ENCODE measurements around the gene INHA. TPM values are rescaled to one million over a fixed set of nuclear protein-coding genes. Genes with fewer than 3 reads are reported as not detected.
A peak's percentile ranks its signal among the peaks of the same experiment; 100 is the strongest.

The INHA gene
- total and polyA plus RNA-seq, 3 donors from 2014 or later = 265 to 371 (median 325) TPM

DNA sequence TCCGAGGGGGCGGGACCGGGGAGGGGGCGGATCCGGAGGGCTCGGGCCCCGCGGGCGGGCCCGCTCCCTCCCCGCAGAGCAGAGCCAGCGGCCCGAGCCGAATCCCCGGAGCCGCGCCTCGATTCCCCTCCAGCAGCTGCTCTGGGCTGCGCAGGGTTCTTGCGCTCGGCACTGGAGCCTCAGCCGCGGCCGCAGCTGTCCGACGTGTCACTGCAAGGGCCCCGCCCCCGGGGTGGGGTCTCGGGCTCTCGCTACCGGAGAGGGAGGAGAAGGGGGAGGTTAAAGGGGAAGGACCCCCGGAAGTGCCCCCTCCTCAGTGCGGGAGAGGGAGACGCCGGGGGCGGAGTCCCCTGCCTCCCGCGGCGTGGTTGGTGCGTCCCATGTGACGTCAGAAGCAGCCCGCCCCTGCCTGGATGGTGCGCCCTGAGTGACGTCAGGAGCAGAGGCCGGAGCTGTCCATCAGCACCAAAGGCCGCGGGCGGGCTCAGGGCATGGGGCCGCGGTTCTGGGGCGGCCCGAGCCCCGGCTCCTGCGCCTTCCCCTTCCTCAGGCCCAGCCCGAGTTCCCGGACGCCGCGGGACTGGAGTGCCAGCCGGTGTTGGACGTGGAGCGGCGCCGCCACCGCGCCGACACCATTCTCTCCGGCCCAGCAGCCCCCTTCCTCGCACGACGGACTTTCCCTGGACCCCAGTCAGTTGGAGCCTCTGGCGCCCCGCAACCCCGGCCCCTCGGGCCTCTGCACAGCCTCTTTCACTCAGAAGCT is 28.3 kb upstream of the INHA start, which contains the start of the genes CHPF and TMEM198:
Gene CHPF (minus strand): TSS at position 214 of the 763 bp plus-strand sequence. CDS start 271 bp downstream, outside the sequence.
Gene TMEM198 (plus strand): TSS at position 433 of the 763 bp plus-strand sequence. CDS start 700 bp downstream, outside the sequence.
- peaks cover 23% of the 10 kb centered on the region for H3K4me1 ChIP-seq
- 0 to 1% methylated on average over 27 to 58 of the region's 75 CpGs for WGBS, 2 donors
- intact Hi-C loops (cut with DNase I; ENCODE audit: low total_unique reads) = loop anchor here (5.0 kb wide), 1 partner anchor 94 kb away; no protein-coding TSS in a partner anchor
- peak; percentile 39 for TF ChIP-seq POLR2A (IDR thresholded peaks at IDR 0.05)
- TF ChIP-seq, protein P1, sequence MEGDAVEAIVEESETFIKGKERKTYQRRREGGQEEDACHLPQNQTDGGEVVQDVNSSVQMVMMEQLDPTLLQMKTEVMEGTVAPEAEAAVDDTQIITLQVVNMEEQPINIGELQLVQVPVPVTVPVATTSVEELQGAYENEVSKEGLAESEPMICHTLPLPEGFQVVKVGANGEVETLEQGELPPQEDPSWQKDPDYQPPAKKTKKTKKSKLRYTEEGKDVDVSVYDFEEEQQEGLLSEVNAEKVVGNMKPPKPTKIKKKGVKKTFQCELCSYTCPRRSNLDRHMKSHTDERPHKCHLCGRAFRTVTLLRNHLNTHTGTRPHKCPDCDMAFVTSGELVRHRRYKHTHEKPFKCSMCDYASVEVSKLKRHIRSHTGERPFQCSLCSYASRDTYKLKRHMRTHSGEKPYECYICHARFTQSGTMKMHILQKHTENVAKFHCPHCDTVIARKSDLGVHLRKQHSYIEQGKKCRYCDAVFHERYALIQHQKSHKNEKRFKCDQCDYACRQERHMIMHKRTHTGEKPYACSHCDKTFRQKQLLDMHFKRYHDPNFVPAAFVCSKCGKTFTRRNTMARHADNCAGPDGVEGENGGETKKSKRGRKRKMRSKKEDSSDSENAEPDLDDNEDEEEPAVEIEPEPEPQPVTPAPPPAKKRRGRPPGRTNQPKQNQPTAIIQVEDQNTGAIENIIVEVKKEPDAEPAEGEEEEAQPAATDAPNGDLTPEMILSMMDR (IDR thresholded peaks at IDR 0.05) = no peak
- H3K4me3 ChIP-seq = peak within 1 kb of the TSS; percentile 80 to 86
- H3K27me3 ChIP-seq = no peaks in the 10 kb centered on the region
- H3K36me3 ChIP-seq (ENCODE audit: low read depth, missing control alignments) = no peaks in the 10 kb centered on the region
- peak; percentile 100 for DNase-seq
- no peaks in the 10 kb centered on the region for H3K9me3 ChIP-seq
- peak within 1 kb of the TSS; percentile 85 to 94 for H3K27ac ChIP-seq

- Histone ChIP-seq H3K27ac (peak overlapping the region; percentile 85 to 94), H3K4me3 (peak overlapping the region; percentile 80 to 86), H3K27me3 (no peaks in the 10 kb centered on the region), H3K9me3 (no peaks in the 10 kb centered on the region), H3K36me3 (ENCODE audit: low read depth, missing control alignments) (no peaks in the 10 kb centered on the region), H3K4me1 (peaks cover 22% of the 10 kb centered on the region)
- no peak for TF ChIP-seq POLR2A (IDR thresholded peaks at IDR 0.05)
- TF ChIP-seq, protein P1 (IDR thresholded peaks at IDR 0.05) = no peak
- intact Hi-C loops (cut with DNase I; ENCODE audit: low total_unique reads) = loop anchor here (5.0 kb wide), 1 partner anchor 93 kb away; no protein-coding TSS in a partner anchor
- 20 to 32% methylated on average over 9 of the region's 9 CpGs for WGBS, 2 donors
- DNase-seq = no peak
Observed at GRCh38 chr2:219544567-219544966, 27.5 kb upstream of the INHA start.

- Histone ChIP-seq H3K9me3 (no peaks in the 10 kb centered on the region), H3K4me1 (peaks cover 22% of the 10 kb centered on the region), H3K4me3 (no peak overlapping the region), H3K27me3 (no peaks in the 10 kb centered on the region), H3K27ac (no peak overlapping the region), H3K36me3 (ENCODE audit: low read depth, missing control alignments) (no peaks in the 10 kb centered on the region)
- 67 to 75% methylated on average over 2 to 3 of the region's 3 CpGs for WGBS, 2 donors
- no peak for TF ChIP-seq POLR2A (IDR thresholded peaks at IDR 0.05)
- TF ChIP-seq, protein P1 (IDR thresholded peaks at IDR 0.05) = no peak
- intact Hi-C loops (cut with DNase I; ENCODE audit: low total_unique reads) = no loop called here
- DNase-seq = no peak
Observed at GRCh38 chr2:219545295-219545942, 26.7 kb upstream of the INHA start.

- no peaks in the 10 kb centered on the region for H3K36me3 ChIP-seq (ENCODE audit: low read depth, missing control alignments)
- TF ChIP-seq, protein P1 (IDR thresholded peaks at IDR 0.05) = no peak
- no peak for TF ChIP-seq POLR2A (IDR thresholded peaks at IDR 0.05)
- 65 to 74% methylated on average over 3 to 4 of the region's 4 CpGs for WGBS, 2 donors
Observed at GRCh38 chr2:219545943-219546352, 26.2 kb upstream of the INHA start.

More at GRCh38 chr2:219545943-219546352, 26.2 kb upstream of the INHA start:
- Histone ChIP-seq H3K4me3 (no peak overlapping the region), H3K4me1 (peaks cover 22% of the 10 kb centered on the region), H3K9me3 (no peaks in the 10 kb centered on the region), H3K27me3 (no peaks in the 10 kb centered on the region), H3K27ac (no peak overlapping the region)
- DNase-seq = no peak
- intact Hi-C loops (cut with DNase I; ENCODE audit: low total_unique reads) = no loop called here
